SH-SY5Y (cell line): ENCODE results near the gene ZCCHC7.

ENCODE experiments used
- GATA2 ChIP-seq: IDR thresholded peaks from 2 replicates; pipeline ENCODE4 v1.6.1; 2011; ENCODE audit warnings: mild to moderate bottlenecking, low read depth, low read length
- GATA3 ChIP-seq: IDR thresholded peaks from 2 replicates; pipeline ENCODE4 v1.6.1; 2011; ENCODE audit warnings: low read depth, mild to moderate bottlenecking, low read length, moderate library complexity

ZCCHC7 gene

DNA sequence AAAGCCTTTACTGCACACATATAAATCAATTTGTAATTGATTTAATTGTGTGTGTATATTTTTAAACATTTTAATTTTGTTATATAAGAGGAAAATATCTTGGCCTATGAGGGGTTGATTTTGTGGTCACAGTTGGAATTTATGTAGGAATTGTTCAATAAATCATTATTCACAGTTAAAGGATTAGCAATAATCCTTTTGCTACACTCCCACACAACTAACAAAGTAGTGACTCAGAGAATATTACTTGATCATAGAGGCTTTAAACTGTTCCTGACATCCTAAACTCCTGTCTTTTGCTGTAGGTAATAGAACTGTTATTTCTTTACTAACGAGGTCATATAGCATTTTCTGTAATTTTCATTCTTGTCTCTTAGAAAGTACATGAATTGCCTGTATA is 95.5 kb downstream of the ZCCHC7 start:
- TF ChIP-seq GATA2 (no peak), GATA3 (no peak)

GRCh38 chr9:37217161-37217560 is 96.8 kb downstream of the ZCCHC7 start:
- TF ChIP-seq GATA3 (no peak), GATA2 (no peak)

DNA sequence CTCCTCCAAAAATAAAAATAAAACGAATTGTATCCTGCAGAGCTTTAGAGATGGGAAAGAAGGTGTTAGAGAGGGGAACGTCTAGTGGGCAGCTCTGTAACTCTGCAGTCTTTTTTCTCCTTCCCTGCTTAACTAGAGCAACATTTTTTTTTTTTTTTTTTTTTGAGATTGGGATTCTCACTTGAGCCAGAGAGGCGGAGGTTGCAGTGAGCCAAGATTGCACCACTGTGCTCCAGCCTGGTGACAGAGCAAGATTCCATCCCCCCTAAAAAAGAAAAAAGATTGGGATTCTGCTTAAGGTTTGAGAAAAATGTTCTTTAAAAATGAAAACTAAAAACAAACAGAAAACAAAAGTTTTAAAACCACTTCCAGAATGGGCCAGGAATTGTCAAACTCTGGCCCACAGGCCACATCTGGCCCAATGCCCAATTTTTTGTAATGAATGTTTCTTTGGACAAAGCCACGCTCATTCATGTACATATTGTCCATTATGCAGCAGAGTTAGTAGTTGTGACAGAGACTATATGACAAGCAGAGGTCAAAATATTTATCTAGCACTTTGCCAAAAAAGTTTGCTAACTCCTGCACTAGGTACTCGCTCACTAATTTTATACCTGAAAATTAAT is 98.5 kb downstream of the ZCCHC7 start:
- TF ChIP-seq GATA2, result no peak
- TF ChIP-seq GATA3, result no peak

GRCh38 chr9:37220971-37221370 is 100.6 kb downstream of the ZCCHC7 start:
- TF ChIP-seq GATA2, result no peak

DNA sequence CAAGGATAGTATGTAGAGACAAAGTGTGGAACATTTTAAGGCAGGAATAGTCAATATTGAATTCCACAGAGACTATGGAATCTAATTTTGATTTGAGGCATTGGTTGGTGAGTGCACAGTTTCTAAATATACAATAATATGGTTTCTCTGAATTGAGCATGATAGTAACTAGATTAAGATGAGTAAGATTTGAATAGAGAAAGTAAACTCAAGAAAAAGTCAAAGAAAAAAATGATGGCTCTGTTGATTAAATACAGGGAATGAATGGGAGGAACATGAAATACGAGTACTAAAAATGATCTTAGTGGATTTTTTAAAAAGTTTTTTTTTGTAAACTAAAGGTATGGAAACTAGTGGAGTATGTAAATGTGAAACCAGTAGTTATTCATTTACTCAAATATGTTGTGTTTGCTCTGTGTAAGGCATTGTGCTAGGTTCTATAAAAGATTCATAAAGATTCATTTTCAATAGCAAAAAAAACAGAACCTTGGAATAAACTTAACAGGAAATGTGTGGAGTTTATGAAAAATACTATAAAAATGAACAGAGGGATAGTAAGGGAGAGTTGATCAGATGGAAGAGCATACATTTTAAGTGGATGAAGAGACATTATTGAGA is 101.2 kb downstream of the ZCCHC7 start:
- TF ChIP-seq GATA3 (no peak), GATA2 (no peak)

DNA sequence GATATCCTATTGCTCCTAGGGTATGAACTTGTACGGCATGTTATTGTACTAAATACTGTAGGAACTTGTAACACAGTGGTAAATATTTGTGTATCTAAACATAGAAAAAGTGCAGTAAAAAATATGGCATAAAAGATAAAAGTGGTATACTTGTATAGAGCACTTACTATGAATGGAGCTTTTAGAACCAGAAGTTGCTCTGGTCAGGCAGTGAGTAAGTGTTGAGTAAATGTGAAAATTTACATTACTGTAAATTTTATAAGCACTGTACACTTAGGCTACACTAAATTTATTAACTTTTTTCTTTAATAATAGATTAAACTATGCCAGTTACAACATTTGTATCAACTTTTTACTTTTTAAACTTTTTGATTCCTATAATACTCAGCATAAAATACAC is 109.1 kb downstream of the ZCCHC7 start:
- TF ChIP-seq GATA2, result no peak
- TF ChIP-seq GATA3, result no peak

DNA sequence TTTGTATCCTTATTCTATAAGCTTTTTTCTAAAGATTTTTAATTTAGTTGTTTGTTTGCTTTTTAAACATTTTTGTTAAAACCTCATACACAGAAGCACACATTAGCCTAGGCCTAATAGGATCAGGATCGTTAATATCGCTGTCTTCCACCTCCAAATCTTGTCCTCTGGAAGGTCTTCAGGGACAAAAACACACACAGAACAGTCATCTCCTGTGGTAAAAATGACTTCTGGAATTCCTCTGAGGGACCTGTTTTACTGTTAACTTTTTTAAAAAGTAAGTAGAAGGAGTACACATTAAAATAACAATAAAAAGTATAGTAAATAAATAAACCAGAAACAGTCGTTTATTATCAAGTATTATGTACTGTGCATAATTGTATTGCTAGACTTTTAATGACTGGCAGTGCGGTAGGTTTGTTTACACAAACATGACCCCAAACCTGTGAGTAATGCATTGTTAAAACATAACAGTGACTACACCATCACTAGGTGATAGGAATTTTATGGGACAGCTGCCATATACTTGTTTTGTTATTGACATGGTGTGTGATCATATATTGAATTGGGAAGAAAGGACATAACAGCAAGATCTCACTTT is 109.6 kb downstream of the ZCCHC7 start:
- TF ChIP-seq GATA2 (no peak), GATA3 (no peak)

DNA sequence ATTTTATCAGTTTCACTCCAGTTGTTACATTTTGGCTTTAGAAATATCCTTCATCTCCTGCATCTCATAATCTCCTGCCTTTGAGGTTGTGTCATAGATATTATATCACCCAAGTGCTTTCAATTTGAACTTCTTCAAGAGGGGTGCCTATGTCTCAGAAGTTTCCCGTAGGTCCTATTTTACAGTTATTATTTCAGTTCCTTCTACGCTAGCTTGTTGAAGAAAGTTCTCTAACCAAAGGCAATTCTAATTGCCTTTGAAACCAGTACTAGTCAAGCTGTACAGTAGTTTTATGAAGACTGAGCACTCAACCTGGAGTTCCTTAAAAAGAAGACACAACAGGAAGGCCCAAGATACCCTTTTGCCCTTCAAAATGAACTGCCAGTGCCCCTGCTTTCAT is 116.4 kb downstream of the ZCCHC7 start:
- TF ChIP-seq GATA2, result no peak
- TF ChIP-seq GATA3, result no peak

- no peak for TF ChIP-seq GATA2
- no peak for TF ChIP-seq GATA3
These were observed 117.7 kb downstream of the ZCCHC7 start for GRCh38 chr9:37238122-37238521.

- TF ChIP-seq GATA2 (no peak), GATA3 (no peak)
These were observed 119.0 kb downstream of the ZCCHC7 start for GRCh38 chr9:37239224-37239859.

GRCh38 chr9:37239921-37240320 is 119.5 kb downstream of the ZCCHC7 start:
- TF ChIP-seq GATA2 (no peak), GATA3 (no peak)

DNA sequence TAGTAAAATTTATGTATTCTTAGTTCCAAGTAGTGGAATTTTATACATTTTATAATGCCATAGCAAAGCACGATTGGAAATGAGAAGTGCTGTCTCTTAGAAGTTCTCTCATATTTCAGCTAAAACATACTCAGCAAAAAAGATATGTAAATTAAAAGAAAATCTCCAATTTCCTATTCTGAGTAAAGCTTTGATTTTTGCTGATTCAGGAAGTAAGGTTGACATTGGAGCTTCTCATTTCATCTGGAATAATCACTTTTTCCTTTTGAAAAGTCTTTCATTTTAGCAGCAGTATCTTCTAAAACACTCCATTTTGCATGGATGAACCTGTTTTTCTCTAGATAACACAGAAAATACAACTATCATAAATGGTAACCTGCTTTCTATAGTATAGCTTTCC is 121.0 kb downstream of the ZCCHC7 start:
- no peak for TF ChIP-seq GATA2
- TF ChIP-seq GATA3, result no peak

DNA sequence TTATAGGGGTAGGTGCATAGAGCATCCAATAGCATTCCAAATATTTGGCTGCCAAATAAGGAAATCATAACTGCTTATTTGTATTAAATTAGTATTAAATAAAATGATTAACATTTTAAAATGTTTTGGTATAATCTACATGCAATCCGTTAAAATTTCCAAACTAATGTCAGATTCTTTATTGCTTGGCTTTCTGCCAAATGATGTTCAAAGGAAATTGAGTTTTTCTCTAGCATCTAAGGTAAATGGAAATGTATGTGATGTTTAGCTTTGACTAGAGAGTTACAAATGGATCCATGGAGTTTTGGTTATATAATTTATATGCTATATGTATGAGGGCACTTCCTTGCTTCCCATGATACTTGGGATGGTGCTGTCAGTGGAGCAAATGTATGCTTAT is 121.7 kb downstream of the ZCCHC7 start:
- TF ChIP-seq GATA3 (no peak), GATA2 (no peak)

DNA sequence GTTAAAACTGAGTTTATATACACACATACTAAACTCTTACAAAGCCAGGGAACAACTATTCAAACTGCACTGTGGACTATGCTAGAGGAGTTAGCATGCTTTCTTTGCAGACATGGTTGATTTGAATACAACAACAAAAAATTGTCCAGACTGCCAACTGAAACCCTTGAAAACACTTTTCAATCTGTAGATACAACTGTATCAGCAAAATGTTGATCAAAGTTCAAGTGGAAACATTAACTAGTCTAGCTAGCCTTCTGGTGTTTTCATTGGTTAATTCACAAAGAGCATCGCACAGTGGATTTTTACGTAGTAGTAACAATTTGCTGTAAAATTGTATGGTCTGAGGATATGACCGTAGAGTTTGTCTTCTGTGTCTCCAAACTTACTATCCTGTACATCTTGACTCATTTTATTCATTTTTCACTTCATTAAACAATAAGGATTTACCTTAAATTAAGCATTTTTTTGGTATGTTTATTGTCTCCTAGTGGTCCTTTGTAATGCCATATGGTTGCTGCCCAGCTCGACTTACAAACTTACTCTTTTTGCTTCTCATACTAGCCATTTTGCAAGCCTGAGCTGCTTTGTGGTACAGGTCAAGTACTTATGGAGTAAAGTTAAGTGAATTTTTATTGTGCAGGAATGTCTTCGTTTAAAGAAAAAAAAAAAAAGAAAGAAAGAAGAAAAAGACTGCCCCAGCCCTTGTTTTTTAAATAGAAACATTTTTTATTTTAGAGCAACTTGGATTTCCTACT is 123.4 kb downstream of the ZCCHC7 start:
- TF ChIP-seq GATA2, result no peak
- TF ChIP-seq GATA3, result no peak
